GM12891 (cell line): ENCODE measurements around the gene NLK.

Experiments used
- POLR2A ChIP-seq: IDR thresholded peaks from 2 replicates; pipeline ENCODE4 v1.6.1; 2011; ENCODE audit warnings: low read depth, low read length, control low read depth
- POLR2AphosphoS5 ChIP-seq: IDR thresholded peaks from 2 replicates; pipeline ENCODE4 v1.6.1; 2011; ENCODE audit warnings: low read depth, low read length, control low read depth

DNA sequence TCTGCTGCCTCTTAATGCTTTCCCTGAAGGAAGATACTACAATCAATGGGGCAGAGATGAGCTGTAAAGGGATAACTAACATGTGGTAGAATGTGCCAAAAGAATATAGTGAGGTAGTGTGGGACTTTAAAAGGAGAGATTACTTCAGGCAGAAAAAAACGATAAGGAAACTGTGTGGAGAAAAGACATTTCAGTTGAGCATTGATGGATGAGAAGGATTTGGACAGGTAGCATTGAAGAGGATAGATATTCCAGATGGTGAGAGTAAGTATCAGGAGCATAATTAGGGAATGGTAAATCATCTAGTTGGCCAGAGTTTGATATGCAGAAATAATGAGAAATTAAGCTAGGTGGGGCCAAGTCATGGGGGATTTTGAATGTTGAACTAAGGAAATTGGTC lies 97.3 kb downstream of the NLK start:
- TF ChIP-seq POLR2A, result no peak
- no peak for TF ChIP-seq POLR2AphosphoS5
